ENCODE results near the gene EPN2.

The EPN2 gene

GRCh38 chr17:19360772-19361171, 123.6 kb downstream of the EPN2 start:
- Histone ChIP-seq H3K27me3 (ENCODE audit: insufficient read depth, low read length) (no peaks in the 10 kb centered on the region), H3K4me1 (ENCODE audit: control insufficient read depth, insufficient read depth, low read length, unreplicated experiment) (peaks cover 19% of the 10 kb centered on the region), H3K4me3 (ENCODE audit: low read depth, low read length) (no peak overlapping the region), H3K27ac (ENCODE audit: low read depth, low read length) (no peak overlapping the region), H2AFZ (ENCODE audit: low read length, unreplicated experiment) (no peak overlapping the region), H3K36me3 (ENCODE audit: insufficient read depth, low read length) (peaks cover 2% of the 10 kb centered on the region; the same call in 1 of the 2 replicates), H3K79me2 (ENCODE audit: control insufficient read depth, insufficient read depth, low read length, unreplicated experiment) (no peaks in the 10 kb centered on the region)

GRCh38 chr17:19361326-19361725, 124.2 kb downstream of the EPN2 start:
- Histone ChIP-seq H3K4me1 (ENCODE audit: control insufficient read depth, insufficient read depth, low read length, unreplicated experiment) (peaks cover 19% of the 10 kb centered on the region), H3K79me2 (ENCODE audit: control insufficient read depth, insufficient read depth, low read length, unreplicated experiment) (no peaks in the 10 kb centered on the region), H3K27ac (ENCODE audit: low read depth, low read length) (no peak overlapping the region), H3K4me3 (ENCODE audit: low read depth, low read length) (no peak overlapping the region; the same call in 1 of the 2 replicates), H2AFZ (ENCODE audit: low read length, unreplicated experiment) (no peak overlapping the region), H3K27me3 (ENCODE audit: insufficient read depth, low read length) (no peaks in the 10 kb centered on the region), H3K36me3 (ENCODE audit: insufficient read depth, low read length) (peaks cover 2% of the 10 kb centered on the region; the same call in 1 of the 2 replicates)

- Histone ChIP-seq H3K27ac (ENCODE audit: low read depth, low read length) (peak overlapping the region; percentile 83), H3K79me2 (ENCODE audit: control insufficient read depth, insufficient read depth, low read length, unreplicated experiment) (no peaks in the 10 kb centered on the region), H3K4me1 (ENCODE audit: control insufficient read depth, insufficient read depth, low read length, unreplicated experiment) (peaks cover 19% of the 10 kb centered on the region), H2AFZ (ENCODE audit: low read length, unreplicated experiment) (peak overlapping the region; percentile 91), H3K4me3 (ENCODE audit: low read depth, low read length) (peak overlapping the region; percentile 85), H3K27me3 (ENCODE audit: insufficient read depth, low read length) (no peaks in the 10 kb centered on the region), H3K36me3 (ENCODE audit: insufficient read depth, low read length) (peaks cover under 1% of the 10 kb centered on the region; the same call in 1 of the 2 replicates)
Measured at GRCh38 chr17:19361944-19362276, 124.7 kb downstream of the EPN2 start.

- Histone ChIP-seq H3K27me3 (ENCODE audit: insufficient read depth, low read length) (no peaks in the 10 kb centered on the region), H3K79me2 (ENCODE audit: control insufficient read depth, insufficient read depth, low read length, unreplicated experiment) (no peaks in the 10 kb centered on the region), H3K4me3 (ENCODE audit: low read depth, low read length) (peak within 1 kb of the TSS; percentile 85), H3K36me3 (ENCODE audit: insufficient read depth, low read length) (no peaks in the 10 kb centered on the region), H3K4me1 (ENCODE audit: control insufficient read depth, insufficient read depth, low read length, unreplicated experiment) (peaks cover 19% of the 10 kb centered on the region), H3K27ac (ENCODE audit: low read depth, low read length) (peak within 1 kb of the TSS; percentile 83), H2AFZ (ENCODE audit: low read length, unreplicated experiment) (peak within 1 kb of the TSS; percentile 91)
Measured at GRCh38 chr17:19362277-19363113, 125.3 kb downstream of the EPN2 start, which contains the start of gene B9D1. Gene B9D1 (minus strand): TSS chr17:19362723. CDS start chr17:19362569, 154 bp downstream.

GRCh38 chr17:19363114-19363438, 125.9 kb downstream of the EPN2 start:
- no peaks in the 10 kb centered on the region for H3K79me2 ChIP-seq (ENCODE audit: control insufficient read depth, insufficient read depth, low read length, unreplicated experiment)
- H3K27ac ChIP-seq (ENCODE audit: low read depth, low read length) = no peak overlapping the region
- H2AFZ ChIP-seq (ENCODE audit: low read length, unreplicated experiment) = no peak overlapping the region
- H3K4me3 ChIP-seq (ENCODE audit: low read depth, low read length) = peak overlapping the region; percentile 85
- H3K4me1 ChIP-seq (ENCODE audit: control insufficient read depth, insufficient read depth, low read length, unreplicated experiment) = peaks cover 19% of the 10 kb centered on the region
- H3K36me3 ChIP-seq (ENCODE audit: insufficient read depth, low read length) = no peaks in the 10 kb centered on the region
- H3K27me3 ChIP-seq (ENCODE audit: insufficient read depth, low read length) = no peaks in the 10 kb centered on the region

GRCh38 chr17:19363460-19364035, 126.4 kb downstream of the EPN2 start:
- Histone ChIP-seq H3K79me2 (ENCODE audit: control insufficient read depth, insufficient read depth, low read length, unreplicated experiment) (no peaks in the 10 kb centered on the region), H3K27ac (ENCODE audit: low read depth, low read length) (no peak overlapping the region), H3K36me3 (ENCODE audit: insufficient read depth, low read length) (no peaks in the 10 kb centered on the region), H3K4me3 (ENCODE audit: low read depth, low read length) (no peak overlapping the region), H2AFZ (ENCODE audit: low read length, unreplicated experiment) (no peak overlapping the region), H3K4me1 (ENCODE audit: control insufficient read depth, insufficient read depth, low read length, unreplicated experiment) (peaks cover 19% of the 10 kb centered on the region), H3K27me3 (ENCODE audit: insufficient read depth, low read length) (no peaks in the 10 kb centered on the region)

- H3K4me3 ChIP-seq (ENCODE audit: low read depth, low read length) = no peak overlapping the region
- no peaks in the 10 kb centered on the region for H3K27me3 ChIP-seq (ENCODE audit: insufficient read depth, low read length)
- peaks cover 19% of the 10 kb centered on the region for H3K4me1 ChIP-seq (ENCODE audit: control insufficient read depth, insufficient read depth, low read length, unreplicated experiment)
- H3K79me2 ChIP-seq (ENCODE audit: control insufficient read depth, insufficient read depth, low read length, unreplicated experiment) = no peaks in the 10 kb centered on the region
- H3K27ac ChIP-seq (ENCODE audit: low read depth, low read length) = no peak overlapping the region
- no peaks in the 10 kb centered on the region for H3K36me3 ChIP-seq (ENCODE audit: insufficient read depth, low read length)
- no peak overlapping the region for H2AFZ ChIP-seq (ENCODE audit: low read length, unreplicated experiment)
Measured at GRCh38 chr17:19364699-19365498, 127.7 kb downstream of the EPN2 start.

- H3K27me3 ChIP-seq (ENCODE audit: insufficient read depth, low read length) = no peaks in the 10 kb centered on the region
- H3K27ac ChIP-seq (ENCODE audit: low read depth, low read length) = no peak overlapping the region
- H2AFZ ChIP-seq (ENCODE audit: low read length, unreplicated experiment) = no peak overlapping the region
- H3K36me3 ChIP-seq (ENCODE audit: insufficient read depth, low read length) = no peaks in the 10 kb centered on the region
- H3K79me2 ChIP-seq (ENCODE audit: control insufficient read depth, insufficient read depth, low read length, unreplicated experiment) = no peaks in the 10 kb centered on the region
- H3K4me3 ChIP-seq (ENCODE audit: low read depth, low read length) = no peak overlapping the region
- peaks cover 19% of the 10 kb centered on the region for H3K4me1 ChIP-seq (ENCODE audit: control insufficient read depth, insufficient read depth, low read length, unreplicated experiment)
Measured at GRCh38 chr17:19365499-19365817, 128.3 kb downstream of the EPN2 start.

GRCh38 chr17:19365833-19366636, 128.9 kb downstream of the EPN2 start:
- H3K27ac ChIP-seq (ENCODE audit: low read depth, low read length) = no peak overlapping the region
- no peaks in the 10 kb centered on the region for H3K79me2 ChIP-seq (ENCODE audit: control insufficient read depth, insufficient read depth, low read length, unreplicated experiment)
- H2AFZ ChIP-seq (ENCODE audit: low read length, unreplicated experiment) = no peak overlapping the region
- no peak overlapping the region for H3K4me3 ChIP-seq (ENCODE audit: low read depth, low read length)
- H3K36me3 ChIP-seq (ENCODE audit: insufficient read depth, low read length) = no peaks in the 10 kb centered on the region
- no peaks in the 10 kb centered on the region for H3K27me3 ChIP-seq (ENCODE audit: insufficient read depth, low read length)
- peaks cover 19% of the 10 kb centered on the region for H3K4me1 ChIP-seq (ENCODE audit: control insufficient read depth, insufficient read depth, low read length, unreplicated experiment)

- H3K36me3 ChIP-seq (ENCODE audit: insufficient read depth, low read length) = no peaks in the 10 kb centered on the region
- no peaks in the 10 kb centered on the region for H3K79me2 ChIP-seq (ENCODE audit: control insufficient read depth, insufficient read depth, low read length, unreplicated experiment)
- H3K4me3 ChIP-seq (ENCODE audit: low read depth, low read length) = no peak overlapping the region
- H3K4me1 ChIP-seq (ENCODE audit: control insufficient read depth, insufficient read depth, low read length, unreplicated experiment) = peaks cover 18% of the 10 kb centered on the region
- no peak overlapping the region for H2AFZ ChIP-seq (ENCODE audit: low read length, unreplicated experiment)
- no peaks in the 10 kb centered on the region for H3K27me3 ChIP-seq (ENCODE audit: insufficient read depth, low read length)
- no peak overlapping the region for H3K27ac ChIP-seq (ENCODE audit: low read depth, low read length)
Measured at GRCh38 chr17:19366637-19366972, 129.4 kb downstream of the EPN2 start.

Measured in ACC112 (cell line).